Ishikawa (cell line): ENCODE measurements around the gene EGR2.

Experiments used
- CEBPB ChIP-seq: IDR thresholded peaks from 2 replicates; pipeline ENCODE4 v1.6.1; 2012
- CREB1 ChIP-seq: IDR thresholded peaks from 2 replicates; pipeline ENCODE4 v1.6.1; 2012; ENCODE audit warnings: low read depth
- EGR1 ChIP-seq: IDR thresholded peaks from 2 replicates; pipeline ENCODE4 v1.6.1; 2012
- EP300 ChIP-seq: IDR thresholded peaks from 2 replicates; pipeline ENCODE4 v1.6.1; 2012; ENCODE audit warnings: borderline replicate concordance
- FOXM1 ChIP-seq: IDR thresholded peaks from 2 replicates; pipeline ENCODE4 v1.6.1; 2012; ENCODE audit warnings: low read depth, borderline replicate concordance
- NFIC ChIP-seq: IDR thresholded peaks from 2 replicates; pipeline ENCODE4 v1.6.1; 2012
- RAD21 ChIP-seq: IDR thresholded peaks from 2 replicates; pipeline ENCODE4 v1.6.1; 2012; ENCODE audit warnings: low read depth
- TAF1 ChIP-seq: IDR thresholded peaks from 2 replicates; pipeline ENCODE4 v1.6.1; 2012; ENCODE audit warnings: low read depth, mild to moderate bottlenecking
- TCF12 ChIP-seq: IDR thresholded peaks from 2 replicates; pipeline ENCODE4 v1.6.1; 2012; ENCODE audit warnings: low read depth
- TEAD4 ChIP-seq: IDR thresholded peaks from 2 replicates; pipeline ENCODE4 v1.6.1; 2012
- YY1 ChIP-seq: IDR thresholded peaks from 2 replicates; pipeline ENCODE4 v1.6.1; 2012; ENCODE audit warnings: low read depth
- ZBTB7A ChIP-seq: IDR thresholded peaks from 2 replicates; pipeline ENCODE4 v1.6.1; 2012; ENCODE audit warnings: low read depth
- TF ChIP-seq, protein P1 (sequence below): IDR thresholded peaks from 2 replicates; pipeline ENCODE4 v1.6.1; 2012
- TF ChIP-seq, protein P2 (sequence below): IDR thresholded peaks from 2 replicates; pipeline ENCODE4 v1.6.1; 2012; ENCODE audit warnings: low read depth, mild to moderate bottlenecking
- TF ChIP-seq, protein P3 (sequence below): IDR thresholded peaks from 2 replicates; pipeline ENCODE4 v1.6.1; 2012

EGR2 gene

DNA sequence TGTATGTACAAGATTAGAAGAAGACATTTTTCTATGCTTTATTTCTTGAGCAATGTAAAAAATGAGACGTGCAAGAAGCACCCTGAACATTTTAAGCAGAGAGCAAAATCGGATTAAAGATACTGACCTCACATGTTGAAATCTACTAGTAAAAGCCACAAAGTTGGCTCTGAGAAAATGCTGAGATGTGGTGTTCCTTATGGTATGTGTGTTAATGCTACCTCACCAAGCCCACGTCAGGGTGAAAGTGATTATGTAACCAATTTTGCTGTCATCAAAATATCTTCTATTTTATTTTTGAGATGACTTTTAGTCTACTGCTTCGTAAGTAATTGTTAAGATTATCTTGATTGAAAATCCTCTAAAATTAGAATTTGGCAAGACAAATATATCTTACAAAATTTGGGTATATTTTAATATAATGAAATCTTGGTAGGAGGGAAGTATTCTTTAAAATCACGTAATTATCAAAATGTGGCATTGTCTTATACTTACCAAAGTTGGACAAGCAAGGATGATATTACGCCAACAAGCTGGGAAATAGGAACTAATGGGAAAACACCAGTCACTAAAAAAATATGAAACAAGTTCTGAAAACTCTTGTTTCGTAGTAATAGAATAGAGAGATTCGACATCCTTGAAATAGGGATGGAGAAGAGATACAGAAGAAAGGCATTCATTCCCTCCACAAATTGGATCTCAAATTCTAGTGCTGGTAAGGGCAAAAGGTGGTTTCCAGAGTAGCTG is 5.8 kb downstream of the EGR2 start:
- TF ChIP-seq TAF1 (no peak), CREB1 (no peak), TEAD4 (no peak), NFIC (no peak), FOXM1 (no peak), EP300 (no peak), RAD21 (no peak), CEBPB (no peak)
- TF ChIP-seq, protein P1, sequence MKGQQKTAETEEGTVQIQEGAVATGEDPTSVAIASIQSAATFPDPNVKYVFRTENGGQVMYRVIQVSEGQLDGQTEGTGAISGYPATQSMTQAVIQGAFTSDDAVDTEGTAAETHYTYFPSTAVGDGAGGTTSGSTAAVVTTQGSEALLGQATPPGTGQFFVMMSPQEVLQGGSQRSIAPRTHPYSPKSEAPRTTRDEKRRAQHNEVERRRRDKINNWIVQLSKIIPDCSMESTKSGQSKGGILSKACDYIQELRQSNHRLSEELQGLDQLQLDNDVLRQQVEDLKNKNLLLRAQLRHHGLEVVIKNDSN: no peak

DNA sequence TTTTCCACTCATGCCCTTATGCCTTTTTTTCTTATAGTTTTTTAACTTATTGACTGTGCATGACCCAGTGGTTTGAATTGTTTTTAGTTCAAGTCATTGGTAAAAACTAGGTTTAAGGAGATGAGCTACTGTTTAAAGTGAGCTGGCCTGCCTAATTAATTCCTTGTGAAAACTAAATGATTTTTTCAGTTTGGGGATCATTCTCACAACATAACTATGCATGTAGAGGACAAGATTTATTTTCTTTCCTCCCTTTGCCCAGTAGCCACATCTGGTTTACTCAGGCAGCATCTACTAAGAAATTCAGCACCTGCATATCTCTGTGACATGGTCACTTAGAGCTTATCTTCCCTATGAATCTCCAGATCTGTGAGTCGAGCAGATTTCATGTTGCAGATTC is 9.9 kb downstream of the EGR2 start:
- TF ChIP-seq, protein P1: no peak
- TF ChIP-seq, protein P2, sequence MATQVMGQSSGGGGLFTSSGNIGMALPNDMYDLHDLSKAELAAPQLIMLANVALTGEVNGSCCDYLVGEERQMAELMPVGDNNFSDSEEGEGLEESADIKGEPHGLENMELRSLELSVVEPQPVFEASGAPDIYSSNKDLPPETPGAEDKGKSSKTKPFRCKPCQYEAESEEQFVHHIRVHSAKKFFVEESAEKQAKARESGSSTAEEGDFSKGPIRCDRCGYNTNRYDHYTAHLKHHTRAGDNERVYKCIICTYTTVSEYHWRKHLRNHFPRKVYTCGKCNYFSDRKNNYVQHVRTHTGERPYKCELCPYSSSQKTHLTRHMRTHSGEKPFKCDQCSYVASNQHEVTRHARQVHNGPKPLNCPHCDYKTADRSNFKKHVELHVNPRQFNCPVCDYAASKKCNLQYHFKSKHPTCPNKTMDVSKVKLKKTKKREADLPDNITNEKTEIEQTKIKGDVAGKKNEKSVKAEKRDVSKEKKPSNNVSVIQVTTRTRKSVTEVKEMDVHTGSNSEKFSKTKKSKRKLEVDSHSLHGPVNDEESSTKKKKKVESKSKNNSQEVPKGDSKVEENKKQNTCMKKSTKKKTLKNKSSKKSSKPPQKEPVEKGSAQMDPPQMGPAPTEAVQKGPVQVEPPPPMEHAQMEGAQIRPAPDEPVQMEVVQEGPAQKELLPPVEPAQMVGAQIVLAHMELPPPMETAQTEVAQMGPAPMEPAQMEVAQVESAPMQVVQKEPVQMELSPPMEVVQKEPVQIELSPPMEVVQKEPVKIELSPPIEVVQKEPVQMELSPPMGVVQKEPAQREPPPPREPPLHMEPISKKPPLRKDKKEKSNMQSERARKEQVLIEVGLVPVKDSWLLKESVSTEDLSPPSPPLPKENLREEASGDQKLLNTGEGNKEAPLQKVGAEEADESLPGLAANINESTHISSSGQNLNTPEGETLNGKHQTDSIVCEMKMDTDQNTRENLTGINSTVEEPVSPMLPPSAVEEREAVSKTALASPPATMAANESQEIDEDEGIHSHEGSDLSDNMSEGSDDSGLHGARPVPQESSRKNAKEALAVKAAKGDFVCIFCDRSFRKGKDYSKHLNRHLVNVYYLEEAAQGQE: no peak
- TF ChIP-seq RAD21 (no peak), EP300 (no peak), TAF1 (no peak), TCF12 (no peak)
- TF ChIP-seq, protein P3, sequence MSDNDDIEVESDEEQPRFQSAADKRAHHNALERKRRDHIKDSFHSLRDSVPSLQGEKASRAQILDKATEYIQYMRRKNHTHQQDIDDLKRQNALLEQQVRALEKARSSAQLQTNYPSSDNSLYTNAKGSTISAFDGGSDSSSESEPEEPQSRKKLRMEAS: no peak

DNA sequence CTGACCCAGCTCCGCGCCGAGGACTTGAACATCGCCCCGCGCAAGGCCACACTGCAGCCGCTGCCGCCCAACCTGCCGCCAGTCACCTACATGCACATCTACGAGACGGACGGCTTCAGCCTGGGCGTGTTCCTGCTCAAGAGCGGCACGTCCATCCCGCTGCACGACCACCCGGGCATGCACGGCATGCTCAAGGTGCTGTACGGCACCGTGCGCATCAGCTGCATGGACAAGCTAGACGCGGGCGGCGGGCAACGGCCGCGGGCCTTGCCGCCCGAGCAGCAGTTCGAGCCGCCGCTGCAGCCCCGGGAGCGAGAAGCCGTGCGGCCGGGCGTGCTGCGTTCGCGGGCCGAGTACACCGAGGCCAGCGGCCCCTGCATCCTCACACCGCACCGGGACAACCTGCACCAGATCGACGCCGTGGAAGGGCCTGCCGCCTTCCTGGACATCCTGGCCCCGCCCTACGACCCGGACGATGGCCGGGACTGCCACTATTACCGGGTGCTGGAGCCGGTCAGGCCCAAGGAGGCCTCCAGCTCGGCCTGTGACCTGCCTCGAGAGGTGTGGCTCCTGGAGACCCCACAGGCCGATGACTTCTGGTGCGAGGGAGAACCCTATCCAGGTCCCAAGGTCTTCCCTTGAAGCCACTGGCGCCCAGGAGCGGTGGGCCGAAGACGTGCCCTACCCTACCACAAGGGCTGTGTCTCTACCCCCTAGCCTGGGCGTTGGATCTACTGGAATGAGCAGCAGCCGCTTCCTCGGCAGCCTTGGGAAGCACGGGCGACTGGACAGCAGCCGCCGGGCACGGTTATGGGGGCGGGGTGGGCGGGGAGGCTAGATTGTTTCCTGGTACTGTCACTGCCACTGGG is 10.7 kb downstream of the EGR2 start:
- TF ChIP-seq YY1 (peak; percentile 15; the same call in 1 of the 2 replicates), TAF1 (0 out of 2 replicates have a peak, but pooled peaks have one; percentile 6), EP300 (no peak)

DNA sequence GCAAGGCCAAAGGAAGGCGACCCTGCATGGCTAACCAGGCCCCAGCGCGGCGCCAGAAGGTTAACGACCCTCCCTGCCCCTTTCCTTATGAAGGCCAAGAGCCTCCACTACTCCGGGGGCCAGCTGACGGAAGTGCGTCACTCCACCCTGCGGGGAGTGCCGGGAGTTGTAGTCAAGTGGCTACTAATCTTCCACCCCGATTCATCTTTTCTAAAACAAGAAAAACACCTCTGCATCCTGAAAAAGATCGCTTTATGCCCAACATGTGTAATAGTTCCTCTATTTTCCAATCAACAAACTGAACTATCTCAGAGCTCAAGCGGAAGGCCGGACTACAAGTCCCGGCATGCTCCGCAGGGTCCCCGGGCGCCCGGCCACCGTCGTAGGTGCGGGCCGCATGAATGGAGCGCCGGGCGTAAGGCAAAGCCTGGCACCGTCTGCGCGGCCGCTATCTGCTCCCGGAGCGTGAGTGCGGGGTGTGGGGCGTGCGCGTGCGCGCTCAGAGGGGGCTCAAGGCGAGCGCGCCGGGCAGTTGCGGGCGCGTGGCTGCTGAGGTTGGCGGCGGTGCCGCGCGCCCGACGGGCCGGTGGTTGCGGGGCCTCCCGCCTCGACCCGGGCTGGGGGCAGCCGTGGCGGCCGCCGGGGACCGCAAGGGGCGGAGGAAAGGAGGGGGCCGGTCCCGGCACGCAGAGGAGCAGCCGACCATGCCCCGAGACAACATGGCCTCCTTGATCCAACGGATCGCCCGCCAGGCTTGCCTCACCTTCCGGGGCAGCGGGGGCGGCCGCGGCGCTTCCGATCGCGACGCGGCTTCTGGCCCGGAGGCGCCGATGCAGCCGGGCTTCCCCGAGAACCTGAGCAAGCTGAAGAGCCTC is 11.6 kb downstream of the EGR2 start, which contains the start of gene ADO:
ADO (plus strand) TSS at position 365 of the 875 bp plus-strand sequence; CDS start at position 705, 340 bp downstream.
- TF ChIP-seq TAF1 (peak; percentile 48), CREB1 (peak; percentile 81), YY1 (peak; percentile 74), EGR1 (peak; percentile 59; the same call in 1 of the 2 replicates), NFIC (0 out of 2 replicates have a peak, but pooled peaks have one; percentile 41), RAD21 (no peak), ZBTB7A (no peak), TEAD4 (no peak), TCF12 (no peak), EP300 (no peak)
- TF ChIP-seq, protein P2: no peak
- TF ChIP-seq, protein P3: peak; percentile 63; the same call in 1 of the 2 replicates
- TF ChIP-seq, protein P1: peak; percentile 67
